Neural crest cell (in vitro differentiated cells): ENCODE measurements around the gene DROSHA. TPM values are rescaled to one million over a fixed set of nuclear protein-coding genes. Genes with fewer than 3 reads are reported as not detected.

Source experiments
- DNase-seq: peaks from one replicate; pipeline ENCODE4 v3.0.0; 2021; ENCODE audit warnings: low read depth, mixed read lengths, low spot score
- H3K27ac Mint-ChIP-seq: one replicate; pipeline ENCODE4 v1.8.0; 2021; ENCODE audit warnings: mild to moderate bottlenecking, mixed read lengths; ENCODE audit not compliant: unreplicated experiment
- H3K27me3 Mint-ChIP-seq: 2 replicates; pipeline ENCODE4 v1.8.0; 2021; ENCODE audit warnings: low read depth, mild to moderate bottlenecking, mixed read lengths
- H3K36me3 Mint-ChIP-seq: 2 replicates; pipeline ENCODE4 v1.8.0; 2021; ENCODE audit warnings: low read depth, mild to moderate bottlenecking, mixed read lengths
- H3K4me1 Mint-ChIP-seq: 2 replicates; pipeline ENCODE4 v1.8.0; 2021; ENCODE audit warnings: mixed read lengths
- H3K4me3 Mint-ChIP-seq: one replicate; pipeline ENCODE4 v1.8.0; 2021; ENCODE audit warnings: mild to moderate bottlenecking, mixed read lengths
- H3K9me3 Mint-ChIP-seq: 2 replicates; pipeline ENCODE4 v1.8.0; 2021; ENCODE audit warnings: mixed read lengths
- total RNA-seq: library from RNA; stranded (reverse); gene quantifications from 2 replicates; pipeline ENCODE4 v1.2.1, GENCODE V29; 2021
- TF ChIP-seq, protein P1 (sequence below): fragments of 200-600 bp; sonication (generic); conservative IDR thresholded peaks from 2 replicates; pipeline ENCODE4 v1.5.0; 2021; ENCODE audit warnings: antibody characterized with exemption, mild to moderate bottlenecking

The DROSHA gene
- total RNA-seq, 1 donor from 2014 or later = 116 TPM

GRCh38 chr5:31463351-31463750 is 68.5 kb downstream of the DROSHA start:
- TF ChIP-seq, protein P1, sequence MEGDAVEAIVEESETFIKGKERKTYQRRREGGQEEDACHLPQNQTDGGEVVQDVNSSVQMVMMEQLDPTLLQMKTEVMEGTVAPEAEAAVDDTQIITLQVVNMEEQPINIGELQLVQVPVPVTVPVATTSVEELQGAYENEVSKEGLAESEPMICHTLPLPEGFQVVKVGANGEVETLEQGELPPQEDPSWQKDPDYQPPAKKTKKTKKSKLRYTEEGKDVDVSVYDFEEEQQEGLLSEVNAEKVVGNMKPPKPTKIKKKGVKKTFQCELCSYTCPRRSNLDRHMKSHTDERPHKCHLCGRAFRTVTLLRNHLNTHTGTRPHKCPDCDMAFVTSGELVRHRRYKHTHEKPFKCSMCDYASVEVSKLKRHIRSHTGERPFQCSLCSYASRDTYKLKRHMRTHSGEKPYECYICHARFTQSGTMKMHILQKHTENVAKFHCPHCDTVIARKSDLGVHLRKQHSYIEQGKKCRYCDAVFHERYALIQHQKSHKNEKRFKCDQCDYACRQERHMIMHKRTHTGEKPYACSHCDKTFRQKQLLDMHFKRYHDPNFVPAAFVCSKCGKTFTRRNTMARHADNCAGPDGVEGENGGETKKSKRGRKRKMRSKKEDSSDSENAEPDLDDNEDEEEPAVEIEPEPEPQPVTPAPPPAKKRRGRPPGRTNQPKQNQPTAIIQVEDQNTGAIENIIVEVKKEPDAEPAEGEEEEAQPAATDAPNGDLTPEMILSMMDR = no peak
- H3K27ac Mint-ChIP-seq = no peak overlapping the region
- H3K9me3 Mint-ChIP-seq = no peaks in the 10 kb centered on the region
- peaks cover 51% of the 10 kb centered on the region for H3K36me3 Mint-ChIP-seq
- H3K4me3 Mint-ChIP-seq = no peak overlapping the region
- H3K27me3 Mint-ChIP-seq = no peaks in the 10 kb centered on the region
- no peak for DNase-seq
- H3K4me1 Mint-ChIP-seq = no peaks in the 10 kb centered on the region

DNA sequence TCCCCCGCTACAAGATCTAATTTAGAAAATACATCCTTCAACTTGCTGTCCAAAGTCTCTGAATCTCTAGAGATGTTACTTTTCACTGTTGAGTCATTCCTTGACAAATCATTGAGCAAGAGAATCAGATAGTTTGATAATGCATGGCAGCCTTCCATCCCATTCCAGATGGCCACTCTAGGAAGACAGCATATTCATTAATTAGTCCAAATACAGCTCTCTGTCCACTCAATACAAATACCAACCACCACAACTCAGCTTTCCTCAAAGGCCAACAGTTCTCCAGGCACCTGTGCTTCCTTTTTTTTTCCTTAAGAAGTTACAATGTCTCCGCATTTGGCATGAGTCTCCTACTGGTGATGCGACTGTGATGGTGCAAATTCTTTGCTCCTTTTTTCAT is 72.3 kb downstream of the DROSHA start:
- H3K4me3 Mint-ChIP-seq = no peak overlapping the region
- TF ChIP-seq, protein P1 = no peak
- H3K27me3 Mint-ChIP-seq = no peaks in the 10 kb centered on the region
- peaks cover 60% of the 10 kb centered on the region for H3K36me3 Mint-ChIP-seq
- H3K27ac Mint-ChIP-seq = no peak overlapping the region
- H3K4me1 Mint-ChIP-seq = no peaks in the 10 kb centered on the region
- H3K9me3 Mint-ChIP-seq = peaks cover 17% of the 10 kb centered on the region
- DNase-seq = no peak

DNA sequence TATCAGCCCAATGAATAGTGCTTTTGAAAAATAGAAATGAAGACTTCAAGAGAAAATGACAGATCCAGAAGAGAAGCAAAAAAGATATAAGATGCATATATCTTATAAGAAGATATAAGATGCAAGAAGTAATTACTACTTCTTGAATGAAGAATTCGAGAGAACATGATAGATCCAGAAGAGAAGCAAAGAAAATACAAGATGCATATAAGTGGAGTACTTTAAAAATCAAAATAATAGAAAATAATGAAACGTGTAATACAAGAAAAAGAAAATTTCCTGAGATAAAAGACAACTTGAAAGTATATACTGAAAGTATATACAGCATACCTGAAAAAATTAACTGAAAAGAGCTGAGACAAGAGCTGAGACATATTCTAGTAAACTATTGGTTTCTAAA is 76.7 kb downstream of the DROSHA start:
- Mint-ChIP-seq H3K27ac (no peak overlapping the region), H3K4me3 (no peak overlapping the region), H3K4me1 (no peaks in the 10 kb centered on the region), H3K27me3 (no peaks in the 10 kb centered on the region), H3K9me3 (peaks cover 21% of the 10 kb centered on the region), H3K36me3 (peaks cover 49% of the 10 kb centered on the region)
- DNase-seq = no peak
- TF ChIP-seq, protein P1 = no peak

- Mint-ChIP-seq H3K4me3 (no peak overlapping the region), H3K27ac (no peak overlapping the region), H3K36me3 (peaks cover 48% of the 10 kb centered on the region), H3K27me3 (no peaks in the 10 kb centered on the region), H3K9me3 (peaks cover 21% of the 10 kb centered on the region), H3K4me1 (no peaks in the 10 kb centered on the region)
- TF ChIP-seq, protein P1 = no peak
- DNase-seq = no peak
These were observed 78.4 kb downstream of the DROSHA start for GRCh38 chr5:31453522-31453921.

- no peak overlapping the region for H3K27ac Mint-ChIP-seq
- TF ChIP-seq, protein P1 = no peak
These were observed 79.6 kb downstream of the DROSHA start for GRCh38 chr5:31452314-31452713.

DNA sequence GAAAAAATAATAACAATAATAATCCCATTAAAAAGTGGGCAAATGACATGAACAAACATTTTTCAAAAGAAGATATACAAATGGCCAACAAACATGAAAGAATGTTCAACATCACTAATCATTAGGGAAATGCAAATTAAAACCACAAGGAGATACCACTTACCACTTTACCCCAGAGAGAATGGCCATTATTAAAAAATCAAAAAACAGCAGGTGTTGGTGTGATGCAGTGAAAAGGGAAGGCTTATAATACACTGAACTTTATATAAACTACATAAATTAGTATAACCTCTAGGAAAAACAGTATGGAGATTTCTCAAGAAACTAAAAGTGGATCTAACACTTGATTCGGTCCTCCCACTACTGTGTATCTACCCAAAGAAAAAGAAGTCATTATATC is 81.9 kb downstream of the DROSHA start:
- H3K9me3 Mint-ChIP-seq = peaks cover 6% of the 10 kb centered on the region
- H3K27ac Mint-ChIP-seq = no peak overlapping the region
- DNase-seq = no peak
- H3K36me3 Mint-ChIP-seq = peaks cover 49% of the 10 kb centered on the region
- H3K4me3 Mint-ChIP-seq = no peak overlapping the region
- no peaks in the 10 kb centered on the region for H3K27me3 Mint-ChIP-seq
- TF ChIP-seq, protein P1 = no peak
- peaks cover 11% of the 10 kb centered on the region for H3K4me1 Mint-ChIP-seq

More at GRCh38 chr5:31452314-31452713, 79.6 kb downstream of the DROSHA start:
- Mint-ChIP-seq H3K27me3 (no peaks in the 10 kb centered on the region), H3K9me3 (peaks cover 18% of the 10 kb centered on the region), H3K4me1 (no peaks in the 10 kb centered on the region), H3K36me3 (peaks cover 49% of the 10 kb centered on the region), H3K4me3 (no peak overlapping the region)
- DNase-seq = no peak
